Parathyroid adenoma (tissue), 2 donors: ENCODE data around the gene SLC9A9.

Experiments
- H2AFZ ChIP-seq: fragments of 300-600 bp; sonication (generic); one replicate; pipeline ENCODE4 v1.7.0; 2017; ENCODE audit warnings: antibody characterized with exemption, mild to moderate bottlenecking
- H3K27ac ChIP-seq: fragments of 300-600 bp; sonication (generic); one replicate; pipeline ENCODE4 v1.7.0; 2017
- H3K27me3 ChIP-seq: fragments of 300-600 bp; sonication (generic); one replicate; pipeline ENCODE4 v1.7.0; 2017; ENCODE audit warnings: low read length; ENCODE audit not compliant: control insufficient read depth, insufficient read depth
- H3K36me3 ChIP-seq: fragments of 300-600 bp; sonication (generic); one replicate; pipeline ENCODE4 v1.7.0; 2017; ENCODE audit warnings: low read length; ENCODE audit not compliant: control insufficient read depth, insufficient read depth
- H3K4me1 ChIP-seq: fragments of 300-600 bp; sonication (generic); one replicate; pipeline ENCODE4 v1.7.0; 2017; ENCODE audit warnings: control low read depth
- H3K4me2 ChIP-seq: fragments of 300-600 bp; sonication (generic); one replicate; pipeline ENCODE4 v1.7.0; 2017; ENCODE audit warnings: low read length
- H3K4me3 ChIP-seq: fragments of 300-600 bp; sonication (generic); one replicate; pipeline ENCODE4 v1.7.0; 2017; ENCODE audit warnings: low read depth, low read length
- H3K79me2 ChIP-seq: fragments of 300-600 bp; sonication (generic); one replicate; pipeline ENCODE4 v1.7.0; 2017; ENCODE audit warnings: control low read depth
- H3K9ac ChIP-seq: fragments of 300-600 bp; sonication (generic); one replicate; pipeline ENCODE4 v1.7.0; 2017; ENCODE audit warnings: mild to moderate bottlenecking
- H3K9me3 ChIP-seq: fragments of 300-600 bp; sonication (generic); one replicate; pipeline ENCODE4 v1.7.0; 2017; ENCODE audit warnings: low read length; ENCODE audit not compliant: control insufficient read depth
- CTCF ChIP-seq: fragments of 300-600 bp; sonication (generic); IDR thresholded peaks from one replicate; pipeline ENCODE4 v1.7.0; 2017; ENCODE audit warnings: antibody characterized with exemption, mild to moderate bottlenecking
- donor health status: primary hyperparathyroidism.

SLC9A9 gene

GRCh38 chr3:143294188-143294587, 554.1 kb downstream of the SLC9A9 start:
- no peaks in the 10 kb centered on the region for H3K36me3 ChIP-seq
- no peak for TF ChIP-seq CTCF
- no peaks in the 10 kb centered on the region for H3K4me1 ChIP-seq
- no peaks in the 10 kb centered on the region for H3K27me3 ChIP-seq
- H3K9ac ChIP-seq: no peak overlapping the region
- H3K79me2 ChIP-seq: no peaks in the 10 kb centered on the region
- no peak overlapping the region for H3K4me3 ChIP-seq
- no peak overlapping the region for H3K27ac ChIP-seq
- no peak overlapping the region for H3K4me2 ChIP-seq
- no peaks in the 10 kb centered on the region for H3K9me3 ChIP-seq
- no peak overlapping the region for H2AFZ ChIP-seq

DNA sequence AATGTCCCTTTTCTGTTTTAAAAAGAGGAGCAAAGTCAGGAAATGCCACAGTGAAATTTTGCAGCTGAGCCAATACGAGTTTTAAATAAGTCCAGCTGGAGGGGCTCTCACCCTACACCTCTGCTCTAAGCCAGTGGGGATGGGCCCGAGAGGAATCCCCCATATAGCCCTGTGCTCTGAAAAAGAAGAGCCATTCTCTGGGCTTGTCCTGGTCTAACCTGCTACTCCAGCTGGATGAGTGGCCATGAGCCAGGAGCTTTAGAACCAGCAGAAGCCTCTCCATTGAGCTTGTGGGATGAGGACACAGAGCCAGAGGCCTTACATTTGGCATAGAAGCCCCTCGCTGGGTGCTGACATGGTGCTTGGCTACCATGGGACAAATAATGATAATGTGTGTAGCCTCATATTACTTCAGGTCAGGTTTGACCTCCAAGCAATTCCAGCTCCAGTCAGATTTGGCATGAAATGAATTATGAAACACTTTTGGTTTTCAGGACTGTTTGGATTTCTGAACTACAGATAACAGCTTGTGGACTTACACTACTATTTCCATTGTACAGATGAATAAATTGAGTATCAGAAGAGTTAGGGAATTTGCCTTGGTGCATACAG, 556.3 kb downstream of the SLC9A9 start:
- H3K4me3 ChIP-seq: no peak overlapping the region
- H3K27ac ChIP-seq: no peak overlapping the region
- H3K79me2 ChIP-seq: no peaks in the 10 kb centered on the region
- H3K27me3 ChIP-seq: no peaks in the 10 kb centered on the region
- no peak overlapping the region for H2AFZ ChIP-seq
- H3K36me3 ChIP-seq: no peaks in the 10 kb centered on the region
- no peak for TF ChIP-seq CTCF
- no peaks in the 10 kb centered on the region for H3K9me3 ChIP-seq
- H3K4me2 ChIP-seq: no peak overlapping the region
- H3K9ac ChIP-seq: no peak overlapping the region
- no peaks in the 10 kb centered on the region for H3K4me1 ChIP-seq

- no peaks in the 10 kb centered on the region for H3K36me3 ChIP-seq
- no peak overlapping the region for H3K9ac ChIP-seq
- H3K27ac ChIP-seq: no peak overlapping the region
- no peaks in the 10 kb centered on the region for H3K27me3 ChIP-seq
- no peaks in the 10 kb centered on the region for H3K79me2 ChIP-seq
- H3K4me2 ChIP-seq: no peak overlapping the region
- no peaks in the 10 kb centered on the region for H3K9me3 ChIP-seq
- TF ChIP-seq CTCF: no peak
- no peak overlapping the region for H3K4me3 ChIP-seq
- no peaks in the 10 kb centered on the region for H3K4me1 ChIP-seq
- no peak overlapping the region for H2AFZ ChIP-seq
Observed at GRCh38 chr3:143288944-143289343, 559.3 kb downstream of the SLC9A9 start.

GRCh38 chr3:143287403-143287802, 560.9 kb downstream of the SLC9A9 start:
- Histone ChIP-seq H3K79me2 (no peaks in the 10 kb centered on the region), H3K36me3 (no peaks in the 10 kb centered on the region), H3K27ac (no peak overlapping the region), H3K27me3 (no peaks in the 10 kb centered on the region), H3K9ac (no peak overlapping the region), H3K4me3 (no peak overlapping the region), H3K9me3 (no peaks in the 10 kb centered on the region), H3K4me1 (no peaks in the 10 kb centered on the region), H2AFZ (no peak overlapping the region), H3K4me2 (no peak overlapping the region)
- no peak for TF ChIP-seq CTCF

GRCh38 chr3:143286392-143287010, 561.8 kb downstream of the SLC9A9 start:
- Histone ChIP-seq H3K4me1 (no peaks in the 10 kb centered on the region), H3K9me3 (no peaks in the 10 kb centered on the region), H3K27me3 (no peaks in the 10 kb centered on the region), H3K36me3 (no peaks in the 10 kb centered on the region), H3K27ac (no peak overlapping the region), H3K9ac (no peak overlapping the region), H3K4me3 (no peak overlapping the region), H2AFZ (no peak overlapping the region), H3K4me2 (no peak overlapping the region), H3K79me2 (no peaks in the 10 kb centered on the region)
- no peak for TF ChIP-seq CTCF
